Measurements from ENCODE around the gene GRAMD1B. TPM values are rescaled to one million over a fixed set of nuclear protein-coding genes. Genes with fewer than 3 reads are reported as not detected.

Gene GRAMD1B
- total RNA-seq, 2 experiments from 2014 or later = 16.1 to 21.8 TPM

GRCh38 chr11:123509737-123510578, 79.9 kb downstream of the GRAMD1B start:
- H3K9me3 Mint-ChIP-seq = no peaks in the 10 kb centered on the region
- no peak overlapping the region for H3K27ac Mint-ChIP-seq
- Histone ChIP-seq H3K27ac (ENCODE audit: low read depth in 1 of 2, low read length in 2 of 2) (no peak overlapping the region), H3K4me3 (ENCODE audit: low read length) (no peak overlapping the region), H3K9me3 (ENCODE audit: control insufficient read depth in 1 of 2, insufficient read depth in 1 of 2, low read length in 2 of 2) (no peaks in the 10 kb centered on the region), H3K36me3 (ENCODE audit: insufficient read depth, low read length) (no peaks in the 10 kb centered on the region), H3K4me1 (ENCODE audit: insufficient read depth, low read length) (peaks cover 4% of the 10 kb centered on the region), H3K27me3 (ENCODE audit: control insufficient read depth in 1 of 2, insufficient read depth in 2 of 2, low read length in 2 of 2) (no peaks in the 10 kb centered on the region)
- H3K4me1 Mint-ChIP-seq (ENCODE audit: low read depth) = peaks cover 6% of the 10 kb centered on the region
- no peaks in the 10 kb centered on the region for H3K27me3 Mint-ChIP-seq
- intact Hi-C loops (cut with DNase I, micrococcal nuclease) = loop anchor here (2.0 kb wide), 1 partner anchor 67 kb away; no protein-coding TSS in a partner anchor
- ATAC-seq (ENCODE audit: poor library complexity) (no peak), DNase-seq (no peak)
- ChIA-PET POLR2A (no interaction called here), CTCF (interaction anchor here (1.4 kb wide), 1 partner anchor 103 kb away, joined by 3 read pairs; no protein-coding TSS in a partner anchor)
- no peak overlapping the region for H3K4me3 Mint-ChIP-seq
- no peaks in the 10 kb centered on the region for H3K36me3 Mint-ChIP-seq (ENCODE audit: low read depth)
- no peak for TF ChIP-seq CTCF (IDR thresholded peaks at IDR 0.05)

GRCh38 chr11:123510579-123510905, 80.5 kb downstream of the GRAMD1B start:
- no peak for ATAC-seq (ENCODE audit: poor library complexity)

More at GRCh38 chr11:123510579-123510905, 80.5 kb downstream of the GRAMD1B start:
- Histone ChIP-seq H3K36me3 (ENCODE audit: insufficient read depth, low read length) (no peaks in the 10 kb centered on the region), H3K9me3 (ENCODE audit: control insufficient read depth in 1 of 2, insufficient read depth in 1 of 2, low read length in 2 of 2) (no peaks in the 10 kb centered on the region), H3K4me1 (ENCODE audit: insufficient read depth, low read length) (peaks cover 4% of the 10 kb centered on the region), H3K27ac (ENCODE audit: low read depth in 1 of 2, low read length in 2 of 2) (no peak overlapping the region), H3K4me3 (ENCODE audit: low read length) (no peak overlapping the region), H3K27me3 (ENCODE audit: control insufficient read depth in 1 of 2, insufficient read depth in 2 of 2, low read length in 2 of 2) (no peaks in the 10 kb centered on the region)
- CTCF ChIA-PET = interaction anchor here (1.4 kb wide), 1 partner anchor 103 kb away, joined by 3 read pairs; no protein-coding TSS in a partner anchor
- Mint-ChIP-seq H3K36me3 (ENCODE audit: low read depth) (no peaks in the 10 kb centered on the region), H3K4me3 (no peak overlapping the region), H3K27me3 (no peaks in the 10 kb centered on the region), H3K27ac (no peak overlapping the region), H3K4me1 (ENCODE audit: low read depth) (peaks cover 6% of the 10 kb centered on the region), H3K9me3 (no peaks in the 10 kb centered on the region)
- POLR2A ChIA-PET = no interaction called here
- TF ChIP-seq CTCF (IDR thresholded peaks at IDR 0.05) = no peak
- intact Hi-C loops (cut with DNase I, micrococcal nuclease) = loop anchor here (2.0 kb wide), 1 partner anchor 66 kb away; no protein-coding TSS in a partner anchor
- no peak for DNase-seq

All from CD4-positive, alpha-beta T cell (primary cell).